Left lung (tissue), 10 donors: ENCODE data around the gene YIF1A. TPM values are rescaled to one million over a fixed set of nuclear protein-coding genes. Genes with fewer than 3 reads are reported as not detected.
A peak's percentile ranks its signal among the peaks of the same experiment; 100 is the strongest.
"Not testable (repeated sequence)": the region's sequence is repeated elsewhere in the genome, so short reads cannot be mapped to it uniquely, and the experiment has no call there.

Experiments
- ATAC-seq: fragments of 200-7000 bp; cut with Tn5 transposase; one replicate; pipeline ENCODE4 v1.9.1; 2020; ENCODE audit warnings: moderate library complexity
- DNase-seq, 4 donors: peaks; one replicate each; pipeline ENCODE4 v3.0.0-alpha.2; 2013 to 2020
- H3K27ac ChIP-seq, 2 donors: fragments of 200-600 bp; sonication (generic) in 1 of 2; one replicate each; pipeline versions ENCODE4 v1.5.0 to v1.8.0; 2020 to 2021
- H3K27me3 ChIP-seq, 2 donors: fragments of 200-600 bp; sonication (generic) in 1 of 2; one replicate each; pipeline versions ENCODE4 v1.5.0 to v1.8.0; 2020 to 2021
- H3K36me3 ChIP-seq, 2 donors: fragments of 200-600 bp; sonication (generic) in 1 of 2; one replicate each; pipeline versions ENCODE4 v1.5.0 to v1.8.0; 2020 to 2021
- H3K4me1 ChIP-seq, 2 donors: fragments of 200-600 bp; one replicate each; pipeline ENCODE4 v1.8.0; 2021
- H3K4me3 ChIP-seq, 2 donors: fragments of 200-600 bp; sonication (generic) in 1 of 2; one replicate each; pipeline versions ENCODE4 v1.5.0 to v1.8.0; 2020 to 2021; ENCODE audit warnings: mild to moderate bottlenecking in 1 of 2
- H3K9me3 ChIP-seq, 2 donors: fragments of 200-600 bp; sonication (generic) in 1 of 2; one replicate each; pipeline versions ENCODE4 v1.5.0 to v1.8.0; 2020 to 2021
- intact Hi-C, 2 donors: fragments of 100-400 bp; cut with DNase I; formaldehyde crosslinking; loops; one replicate each; pipeline versions ENCODE4 v1.11.2 to v1.14.2; 2022
- polyA plus RNA-seq, 6 donors: library from polyadenylated mRNA; unstranded; fragments of 120-200 nt; gene quantifications; one replicate each; pipeline ENCODE4 v1.2.1, GENCODE V29; 2013; ENCODE audit not compliant: insufficient read length in 6 of 6
- total RNA-seq, 2 donors: library from RNA; stranded (reverse); fragmentation: NEBNext Ultra II Directional; extraction: Animal tissue kit (Norgen Biotek cat#: 25700); gene quantifications; one replicate each; pipeline ENCODE4 v1.2.1, GENCODE V29; 2021
- TF ChIP-seq, protein P1 (sequence below), 2 donors: fragments of 200-600 bp; sonication (generic) in 1 of 2; IDR thresholded peaks; one replicate each; pipeline versions ENCODE4 v1.5.0 to v1.8.0; 2021; ENCODE audit warnings: antibody characterized with exemption in 2 of 2
- donor health status: DM: no; HTN: yes; CAD: no.
- donor health status: DM: no; HTN: no; CAD: no.

The YIF1A gene
- total and polyA plus RNA-seq, 8 donors: 32.9 to 118 (median 45.9) TPM

DNA sequence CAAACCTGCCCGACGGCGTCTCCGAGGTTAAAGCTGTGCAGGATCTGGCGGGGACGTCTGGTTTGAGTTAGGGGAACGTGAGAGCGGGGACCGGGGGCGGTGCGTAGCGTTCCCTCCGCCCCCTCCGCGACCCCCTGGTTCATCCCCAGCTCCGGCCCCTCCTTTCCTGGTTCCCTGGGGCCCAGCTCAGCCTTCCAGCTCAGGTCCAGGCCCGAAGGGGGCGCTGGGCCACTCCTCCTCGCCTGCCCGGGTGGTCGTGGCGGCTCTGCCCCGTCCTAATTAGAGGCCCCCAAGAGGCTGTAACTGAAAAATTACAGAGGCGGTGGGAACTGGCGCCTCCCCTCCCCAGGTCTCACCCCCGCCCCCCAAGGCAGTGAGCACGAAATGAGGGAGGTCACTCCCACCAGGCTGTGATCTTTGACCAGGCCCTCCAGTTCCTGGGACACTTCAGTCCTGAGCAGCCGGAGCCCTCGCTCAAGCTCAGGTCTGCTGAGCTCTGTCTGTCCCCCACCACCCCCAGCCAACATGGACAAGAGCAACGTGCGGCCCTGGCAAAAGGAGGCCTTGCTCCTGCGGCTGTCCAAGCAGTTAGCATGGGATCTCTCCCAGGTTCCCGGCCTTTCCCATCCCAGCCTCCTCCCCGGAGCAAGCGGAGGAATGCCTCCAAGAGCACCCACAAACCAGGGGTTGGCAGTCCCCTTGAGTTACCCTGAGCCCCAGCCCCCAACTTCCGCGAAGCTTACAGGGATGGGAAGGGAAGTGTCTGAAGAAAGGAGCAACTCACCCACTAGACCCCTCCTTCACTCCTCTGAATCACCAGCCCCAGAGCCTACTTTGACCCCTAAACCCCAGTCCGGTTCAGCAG lies 24.6 kb upstream of the YIF1A start:
- ATAC-seq: no peak
- Histone ChIP-seq H3K27me3 (peaks cover 0 to 21% of the 10 kb centered on the region in 2 donors), H3K4me1 (peaks cover 13 to 46% of the 10 kb centered on the region in 2 donors), H3K9me3 (no peaks in the 10 kb centered on the region), H3K36me3 (no peaks in the 10 kb centered on the region), H3K4me3 (peak overlapping the region; percentile 44 to 62), H3K27ac (peak overlapping the region; percentile 86 to 88)
- peak in 3 of 4 donors; percentile 80 to 88 (median 85) for DNase-seq
- TF ChIP-seq, protein P1, sequence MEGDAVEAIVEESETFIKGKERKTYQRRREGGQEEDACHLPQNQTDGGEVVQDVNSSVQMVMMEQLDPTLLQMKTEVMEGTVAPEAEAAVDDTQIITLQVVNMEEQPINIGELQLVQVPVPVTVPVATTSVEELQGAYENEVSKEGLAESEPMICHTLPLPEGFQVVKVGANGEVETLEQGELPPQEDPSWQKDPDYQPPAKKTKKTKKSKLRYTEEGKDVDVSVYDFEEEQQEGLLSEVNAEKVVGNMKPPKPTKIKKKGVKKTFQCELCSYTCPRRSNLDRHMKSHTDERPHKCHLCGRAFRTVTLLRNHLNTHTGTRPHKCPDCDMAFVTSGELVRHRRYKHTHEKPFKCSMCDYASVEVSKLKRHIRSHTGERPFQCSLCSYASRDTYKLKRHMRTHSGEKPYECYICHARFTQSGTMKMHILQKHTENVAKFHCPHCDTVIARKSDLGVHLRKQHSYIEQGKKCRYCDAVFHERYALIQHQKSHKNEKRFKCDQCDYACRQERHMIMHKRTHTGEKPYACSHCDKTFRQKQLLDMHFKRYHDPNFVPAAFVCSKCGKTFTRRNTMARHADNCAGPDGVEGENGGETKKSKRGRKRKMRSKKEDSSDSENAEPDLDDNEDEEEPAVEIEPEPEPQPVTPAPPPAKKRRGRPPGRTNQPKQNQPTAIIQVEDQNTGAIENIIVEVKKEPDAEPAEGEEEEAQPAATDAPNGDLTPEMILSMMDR (IDR thresholded peaks at IDR 0.05): no peak
- intact Hi-C loops: loop anchor here in 1 of 2 donors (10.0 kb wide), 1 partner anchor 71 kb away; no protein-coding TSS in a partner anchor

DNA sequence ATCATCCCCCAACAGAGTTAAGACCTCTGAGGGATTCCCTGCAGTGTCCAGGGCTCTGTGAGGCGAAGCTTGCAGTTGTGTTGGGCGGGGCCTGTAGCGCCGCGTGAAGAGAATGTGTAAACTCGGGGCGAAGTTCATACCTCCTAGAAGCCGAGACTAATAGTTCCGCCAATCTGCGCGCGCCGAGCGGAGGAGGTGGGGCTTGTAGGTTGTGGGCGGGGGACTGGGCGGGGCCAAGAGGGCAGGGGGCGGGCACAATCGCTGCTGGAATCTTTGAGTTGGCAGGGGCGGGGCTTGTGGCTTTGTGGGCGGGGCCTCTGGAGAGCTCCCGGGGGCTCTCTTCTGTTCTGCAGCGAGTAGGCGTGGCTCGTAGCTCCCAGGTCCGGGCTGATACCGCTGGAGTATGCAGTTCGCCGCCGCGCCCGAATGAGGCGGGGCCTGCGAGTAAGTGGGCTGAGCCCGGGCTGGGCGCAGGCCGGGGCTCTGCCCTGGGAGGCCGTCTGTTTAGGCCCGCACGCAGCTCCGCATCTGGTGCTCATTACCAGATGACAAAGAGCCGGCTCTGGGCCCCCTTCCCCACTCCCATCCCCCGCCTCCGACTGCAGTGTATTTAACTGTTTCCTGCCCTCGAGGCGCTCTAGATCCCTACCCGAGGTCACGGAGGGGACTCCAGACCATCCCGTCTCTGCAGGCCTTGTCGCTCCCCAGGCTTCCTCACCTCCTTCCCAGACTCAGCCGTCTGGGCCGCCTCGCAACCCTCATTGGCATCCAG lies 23.8 kb upstream of the YIF1A start:
- peaks cover 0 to 21% of the 10 kb centered on the region in 2 donors for H3K27me3 ChIP-seq
- H3K4me3 ChIP-seq: peak overlapping the region; percentile 44 to 62
- peak; percentile 84 for ATAC-seq
- peaks cover 6 to 38% of the 10 kb centered on the region in 2 donors for H3K4me1 ChIP-seq
- intact Hi-C loops: loop anchor here in 1 of 2 donors (10.0 kb wide), 1 partner anchor 72 kb away; no protein-coding TSS in a partner anchor
- H3K36me3 ChIP-seq: no peaks in the 10 kb centered on the region
- TF ChIP-seq, protein P1 (IDR thresholded peaks at IDR 0.05): no peak
- peak overlapping the region; percentile 86 to 88 for H3K27ac ChIP-seq
- H3K9me3 ChIP-seq: no peaks in the 10 kb centered on the region
- DNase-seq: peak; percentile 95 to 99 (median 99)

DNA sequence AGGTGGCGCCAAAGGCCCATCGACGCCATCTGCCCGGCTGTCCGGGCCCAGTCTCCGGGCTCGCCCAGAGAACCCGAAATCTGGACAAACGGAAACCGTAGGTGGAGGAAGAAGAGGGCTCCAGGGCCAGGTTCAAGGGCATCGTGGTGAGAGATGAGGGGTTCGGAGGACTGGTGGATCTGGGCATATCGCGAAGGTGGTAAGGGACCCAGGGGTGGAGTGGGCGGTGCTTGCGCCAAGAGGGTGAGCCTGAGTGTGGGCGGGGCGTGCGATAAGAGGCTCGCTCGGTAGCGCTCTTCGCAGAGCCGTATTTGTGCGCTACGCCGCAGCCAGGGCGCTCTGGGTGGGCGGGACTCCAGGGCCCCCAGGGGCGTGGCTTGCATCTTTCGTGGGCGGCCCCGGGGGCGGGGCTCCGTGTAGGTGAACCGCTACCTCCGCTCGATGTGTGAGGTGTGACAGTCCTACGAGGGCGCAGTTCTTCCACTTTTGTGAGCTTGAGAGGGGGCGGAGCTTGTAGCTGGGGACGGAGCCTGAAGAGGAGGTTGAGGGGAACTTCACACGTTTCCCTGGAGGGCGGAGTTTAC lies 23.1 kb upstream of the YIF1A start:
- no peaks in the 10 kb centered on the region for H3K36me3 ChIP-seq
- H3K4me3 ChIP-seq: peak overlapping the region; percentile 37 to 62
- DNase-seq (peak in 3 of 4 donors; percentile 94 to 95 (median 95)), ATAC-seq (peak; percentile 81)
- intact Hi-C loops: loop anchor here in 1 of 2 donors (10.0 kb wide), 1 partner anchor 73 kb away; no protein-coding TSS in a partner anchor
- H3K27me3 ChIP-seq: peaks cover 0 to 17% of the 10 kb centered on the region in 2 donors
- no peaks in the 10 kb centered on the region for H3K9me3 ChIP-seq
- peaks cover 0 to 31% of the 10 kb centered on the region in 2 donors for H3K4me1 ChIP-seq
- H3K27ac ChIP-seq: peak overlapping the region; percentile 86 to 88
- TF ChIP-seq, protein P1 (IDR thresholded peaks at IDR 0.05): no peak

DNA sequence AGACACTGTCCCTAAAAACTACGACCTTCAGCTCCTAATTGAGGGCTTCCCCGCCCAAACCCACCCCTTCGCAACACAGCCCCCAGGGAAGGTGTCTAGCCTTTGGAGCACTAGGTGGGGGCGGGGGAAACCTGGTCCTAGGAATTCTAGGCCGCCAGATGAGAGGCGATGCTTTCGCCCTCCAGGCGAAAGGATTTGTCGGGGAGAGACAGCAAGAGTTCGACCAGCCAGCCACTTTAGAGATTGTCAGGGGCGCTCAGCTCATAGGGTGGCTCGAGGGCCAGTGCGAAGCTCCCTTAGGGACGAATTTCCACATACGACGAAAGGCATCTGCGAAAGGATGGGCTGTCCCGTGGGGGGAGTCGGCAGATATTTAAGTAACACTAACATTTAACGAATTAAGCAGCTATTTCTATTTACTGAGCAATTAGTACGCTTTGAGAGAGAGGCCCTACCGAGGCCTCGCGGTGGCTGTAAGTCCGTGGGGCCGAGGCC lies 22.6 kb upstream of the YIF1A start:
- TF ChIP-seq, protein P1 (IDR thresholded peaks at IDR 0.05): peak; percentile 80 to 88
- H3K9me3 ChIP-seq: no peaks in the 10 kb centered on the region
- H3K27me3 ChIP-seq: peaks cover 0 to 12% of the 10 kb centered on the region in 2 donors
- H3K27ac ChIP-seq: peak overlapping the region; percentile 86 to 88
- DNase-seq (no peak), ATAC-seq (no peak)
- intact Hi-C loops: loop anchor here in 1 of 2 donors (10.0 kb wide), 1 partner anchor 73 kb away; no protein-coding TSS in a partner anchor
- H3K4me1 ChIP-seq: peaks cover 0 to 26% of the 10 kb centered on the region in 2 donors
- H3K36me3 ChIP-seq: no peaks in the 10 kb centered on the region
- peak overlapping the region; percentile 37 to 62 for H3K4me3 ChIP-seq

DNA sequence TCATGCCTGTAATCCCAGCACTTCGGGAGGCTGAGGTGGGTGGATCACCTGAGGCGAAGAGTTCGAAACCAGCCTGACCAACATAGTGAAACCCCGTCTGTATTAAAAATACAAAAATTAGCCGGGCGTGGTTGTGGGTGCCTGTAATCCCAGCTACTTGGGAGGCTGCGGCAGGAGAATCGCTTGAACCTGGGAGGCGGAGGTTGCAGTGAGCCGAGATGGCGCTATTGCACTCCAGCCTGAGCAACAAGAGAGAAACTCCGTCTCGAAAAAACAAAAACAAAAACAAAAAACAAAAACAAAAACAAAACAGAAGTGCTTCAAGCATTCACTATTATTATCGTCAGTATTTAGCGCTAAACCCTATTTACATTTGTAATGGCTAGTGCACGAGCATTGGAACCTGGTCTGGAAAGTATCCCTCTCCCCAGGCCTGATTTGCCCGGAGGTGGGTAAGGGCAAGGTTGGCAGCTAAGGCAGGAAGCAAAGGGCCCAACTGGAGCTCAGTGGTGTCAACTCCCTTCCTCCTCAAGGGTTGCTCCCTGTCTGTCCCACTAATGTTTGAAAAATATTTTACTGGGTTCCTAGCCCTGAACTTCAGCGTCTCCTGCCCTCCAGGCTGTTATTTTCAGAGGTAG lies 22.0 kb upstream of the YIF1A start:
- ATAC-seq, DNase-seq, H3K4me3 ChIP-seq, H3K36me3 ChIP-seq, H3K27me3 ChIP-seq, H3K27ac ChIP-seq, H3K9me3 ChIP-seq: not testable (repeated sequence)
- intact Hi-C loops: loop anchor here in 1 of 2 donors (10.0 kb wide), 1 partner anchor 74 kb away; no protein-coding TSS in a partner anchor
- H3K4me1 ChIP-seq: peaks cover 0 to 24% of the 10 kb centered on the region in 2 donors
